LNCaP clone FGC (cell line): ENCODE data around the gene SYNJ2.

Experiments
- DNase-seq: peaks from one replicate; pipeline ENCODE4 v3.0.0-alpha.2; 2011; ENCODE audit warnings: low read depth
- H3K4me3 ChIP-seq: 2 replicates; pipeline ENCODE4 v1.5.1; 2011; ENCODE audit warnings: mild to moderate bottlenecking, low read depth, low read length, control low read depth
- TF ChIP-seq, protein P1 (sequence below): IDR thresholded peaks from 2 replicates; pipeline ENCODE4 v1.5.1; 2012; ENCODE audit warnings: mild to moderate bottlenecking; ENCODE audit not compliant: control insufficient read depth, insufficient read depth; ENCODE audit errors: extremely low read depth

Gene SYNJ2

DNA sequence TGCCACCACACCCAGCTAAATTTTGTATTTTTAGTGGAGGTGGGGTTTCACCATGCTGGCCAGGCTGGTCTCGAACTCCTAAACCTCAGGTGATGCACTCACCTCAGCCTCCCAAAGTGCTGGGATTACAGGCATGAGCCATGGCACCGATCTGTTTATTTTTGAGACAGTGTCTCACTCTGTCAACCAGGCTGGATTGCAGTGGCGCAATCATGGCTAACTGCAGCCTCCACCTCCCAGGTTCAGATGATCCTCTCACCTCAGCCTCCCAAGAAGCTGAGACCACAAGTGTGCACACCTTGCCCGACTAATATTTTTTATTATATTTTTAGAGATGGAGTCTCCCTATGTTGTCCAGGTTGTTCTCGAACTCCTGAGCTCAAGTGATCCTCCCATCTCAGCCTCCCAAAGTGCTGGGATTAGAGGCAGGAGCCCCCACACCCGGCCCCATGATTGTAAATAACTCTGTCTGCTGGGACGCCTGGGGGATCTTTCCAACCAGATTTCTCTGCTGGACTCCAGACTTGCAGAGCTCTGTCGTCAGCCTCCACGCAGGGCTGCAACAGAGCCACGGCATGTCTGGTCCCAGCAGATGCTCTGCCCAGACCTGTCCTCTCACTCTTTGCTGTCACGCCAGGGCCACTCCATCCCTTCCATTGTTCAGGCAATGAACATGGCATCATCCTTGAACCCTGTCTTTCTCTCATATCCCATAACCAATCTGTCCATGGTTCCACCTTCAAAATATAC, 25.3 kb downstream of the SYNJ2 start:
- no peak overlapping the region for H3K4me3 ChIP-seq
- DNase-seq, result no peak
- TF ChIP-seq, protein P1, sequence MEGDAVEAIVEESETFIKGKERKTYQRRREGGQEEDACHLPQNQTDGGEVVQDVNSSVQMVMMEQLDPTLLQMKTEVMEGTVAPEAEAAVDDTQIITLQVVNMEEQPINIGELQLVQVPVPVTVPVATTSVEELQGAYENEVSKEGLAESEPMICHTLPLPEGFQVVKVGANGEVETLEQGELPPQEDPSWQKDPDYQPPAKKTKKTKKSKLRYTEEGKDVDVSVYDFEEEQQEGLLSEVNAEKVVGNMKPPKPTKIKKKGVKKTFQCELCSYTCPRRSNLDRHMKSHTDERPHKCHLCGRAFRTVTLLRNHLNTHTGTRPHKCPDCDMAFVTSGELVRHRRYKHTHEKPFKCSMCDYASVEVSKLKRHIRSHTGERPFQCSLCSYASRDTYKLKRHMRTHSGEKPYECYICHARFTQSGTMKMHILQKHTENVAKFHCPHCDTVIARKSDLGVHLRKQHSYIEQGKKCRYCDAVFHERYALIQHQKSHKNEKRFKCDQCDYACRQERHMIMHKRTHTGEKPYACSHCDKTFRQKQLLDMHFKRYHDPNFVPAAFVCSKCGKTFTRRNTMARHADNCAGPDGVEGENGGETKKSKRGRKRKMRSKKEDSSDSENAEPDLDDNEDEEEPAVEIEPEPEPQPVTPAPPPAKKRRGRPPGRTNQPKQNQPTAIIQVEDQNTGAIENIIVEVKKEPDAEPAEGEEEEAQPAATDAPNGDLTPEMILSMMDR, result no peak

DNA sequence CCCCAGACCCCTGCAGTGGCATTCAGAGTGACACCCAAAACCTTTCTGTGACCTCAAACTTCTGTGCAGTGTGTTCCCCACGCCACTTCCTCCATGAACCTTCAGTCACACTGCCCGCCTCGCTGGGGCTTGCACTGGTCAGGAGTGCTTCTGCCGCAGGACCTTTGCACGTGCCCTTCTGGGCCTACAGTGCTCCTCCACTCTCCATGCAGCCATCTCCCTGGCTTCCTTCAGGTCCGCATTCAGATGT, 27.1 kb downstream of the SYNJ2 start:
- DNase-seq, result no peak
- TF ChIP-seq, protein P1, result no peak
- no peak overlapping the region for H3K4me3 ChIP-seq

DNA sequence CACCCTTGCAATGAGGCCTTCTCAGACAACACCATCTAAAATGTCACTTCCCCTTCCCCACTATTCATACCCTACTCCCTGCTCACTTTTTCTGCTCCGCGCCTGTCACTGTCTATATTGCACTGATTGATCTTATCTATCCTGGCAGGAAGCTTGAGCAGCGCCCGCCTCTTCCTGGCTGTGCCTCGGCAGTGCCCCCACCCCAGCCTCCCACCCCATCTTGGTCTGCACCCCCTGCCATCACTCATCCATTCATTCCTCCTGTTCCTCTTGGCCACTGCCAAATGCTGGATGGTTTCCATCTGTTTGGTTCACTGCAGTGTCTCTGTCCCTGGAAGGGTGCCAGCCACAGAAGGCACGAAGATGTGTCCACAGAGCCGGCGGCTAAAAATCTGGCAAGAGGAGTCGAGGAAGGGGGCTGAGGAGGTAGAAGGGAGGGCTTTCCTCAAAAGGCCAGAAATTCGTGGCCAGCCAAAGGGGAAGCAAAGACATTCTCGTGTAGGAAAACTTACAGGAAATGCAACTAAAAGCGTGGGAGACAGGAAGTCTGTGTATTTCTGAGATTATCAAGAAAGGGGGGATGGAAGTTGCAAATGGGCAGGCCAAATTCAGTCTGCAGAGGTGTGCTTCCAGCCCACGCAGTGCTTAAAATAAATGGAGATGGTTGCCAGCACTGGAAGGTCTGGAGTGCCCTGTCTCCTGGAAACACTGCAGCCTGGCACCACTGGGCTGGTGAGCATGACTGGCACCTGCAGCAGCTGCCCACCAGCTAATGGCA, 27.6 kb downstream of the SYNJ2 start:
- TF ChIP-seq, protein P1, result no peak
- H3K4me3 ChIP-seq, result no peak overlapping the region
- no peak for DNase-seq

DNA sequence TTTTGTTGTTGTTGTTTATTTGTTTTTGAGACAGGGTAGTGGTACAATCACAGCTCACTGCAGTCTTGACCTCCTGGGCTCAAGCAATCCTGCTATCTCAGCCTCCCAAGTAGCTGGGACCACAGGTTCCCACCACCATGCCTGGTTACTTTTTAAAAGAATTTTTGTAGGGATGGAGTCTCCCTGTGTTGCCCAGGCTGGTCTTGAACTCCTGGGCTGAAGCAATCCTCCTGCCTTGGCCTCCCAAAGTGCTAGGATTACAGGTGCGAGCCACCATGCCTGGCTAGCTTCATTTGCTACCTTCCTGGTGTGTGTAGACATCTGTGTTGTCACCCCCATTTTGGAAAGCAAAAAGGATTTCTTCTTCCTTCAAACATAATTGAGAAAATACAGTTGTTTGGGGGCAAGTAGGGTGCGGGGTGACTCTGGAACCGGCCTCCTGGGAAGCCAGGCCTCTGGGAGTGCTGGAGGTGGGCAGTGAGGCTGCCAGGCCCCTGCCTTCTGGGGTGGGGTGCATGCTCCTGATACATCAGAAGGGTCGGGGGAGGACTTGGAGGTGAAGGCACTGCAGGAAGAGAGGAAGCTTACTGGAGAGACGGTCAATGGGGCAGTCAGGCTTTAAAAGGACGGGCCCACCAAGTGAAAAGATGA, 28.4 kb downstream of the SYNJ2 start:
- TF ChIP-seq, protein P1, result no peak
- DNase-seq, result no peak
- no peak overlapping the region for H3K4me3 ChIP-seq

DNA sequence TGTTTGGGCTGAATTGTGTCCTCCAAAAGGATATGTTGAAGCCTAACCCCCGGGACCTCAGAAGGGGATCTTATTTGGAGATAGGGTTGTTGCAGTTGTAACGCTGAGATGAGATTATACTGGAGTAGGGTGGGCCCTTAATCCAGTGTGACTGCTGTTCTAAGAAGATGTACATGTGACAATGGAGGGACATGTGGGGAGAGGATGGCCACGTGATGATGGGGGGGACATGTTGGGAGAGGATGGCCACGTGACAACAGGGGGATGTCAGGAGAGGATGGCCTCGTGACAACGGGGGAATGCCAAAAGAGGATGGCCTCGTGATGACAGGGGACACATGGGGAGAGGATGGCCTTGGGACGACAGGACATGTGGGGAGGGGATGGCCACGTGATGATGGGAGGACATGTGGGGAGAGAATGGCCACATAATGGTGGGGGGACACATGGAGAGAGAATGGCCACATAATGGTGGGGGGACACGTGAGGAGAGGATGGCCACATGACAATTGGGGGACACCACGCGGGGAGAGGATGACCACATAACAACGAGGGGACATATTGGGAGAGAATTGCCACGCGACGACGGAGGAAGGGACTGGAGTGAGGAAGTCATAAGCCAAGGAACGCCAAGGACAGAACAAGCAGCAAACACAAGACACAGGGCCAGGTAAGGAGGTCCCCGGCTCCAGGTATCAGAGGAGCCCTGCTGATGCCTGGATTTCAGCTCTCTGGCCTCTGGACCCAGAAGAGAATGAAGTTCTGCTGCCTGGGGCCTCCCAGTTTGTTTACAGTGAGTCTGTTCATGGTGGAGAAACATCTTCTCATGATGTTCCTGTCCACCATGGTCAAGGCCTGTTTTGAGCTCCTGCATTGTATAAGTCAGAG, 29.2 kb downstream of the SYNJ2 start:
- TF ChIP-seq, protein P1, result no peak
- no peak for DNase-seq
- H3K4me3 ChIP-seq, result no peak overlapping the region

DNA sequence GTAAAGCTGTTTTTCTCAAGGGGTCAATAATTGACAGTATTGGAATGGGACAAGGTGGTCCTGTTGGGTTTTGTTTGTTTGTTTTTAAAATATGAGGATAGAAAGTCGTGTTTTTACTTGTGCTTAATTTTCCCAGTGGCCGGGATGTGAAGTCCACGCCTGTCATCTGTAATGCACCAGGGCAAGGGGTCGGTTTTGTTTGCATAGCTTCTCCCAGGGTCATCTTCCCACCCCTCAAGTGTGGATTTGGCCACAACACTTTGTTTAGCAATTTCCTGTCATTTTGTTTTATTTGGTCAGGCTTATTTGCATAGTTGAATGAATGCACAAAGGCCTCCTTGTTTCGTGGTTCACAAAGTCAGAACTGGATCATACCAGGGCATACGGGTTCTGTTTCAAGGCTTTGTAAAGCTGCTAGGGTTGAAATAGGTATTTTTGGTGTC, 29.8 kb downstream of the SYNJ2 start:
- DNase-seq, result no peak
- TF ChIP-seq, protein P1, result no peak

More for the DNA sequence above, 29.8 kb downstream of the SYNJ2 start:
- no peak overlapping the region for H3K4me3 ChIP-seq
